Left cardiac atrium (tissue), 4 donors: ENCODE measurements around the gene HMGXB4. TPM values are rescaled to one million over a fixed set of nuclear protein-coding genes. Genes with fewer than 3 reads are reported as not detected.
A peak's percentile ranks its signal among the peaks of the same experiment; 100 is the strongest.

Experiments used
- ATAC-seq, 2 donors: fragments of 200-7000 bp; cut with Tn5 transposase; one replicate each; pipeline ENCODE4 v1.9.1; 2020; ENCODE audit warnings: mild to moderate bottlenecking in 2 of 2, moderate library complexity in 2 of 2
- DNase-seq: peaks from one replicate; pipeline ENCODE4 v3.0.0-alpha.2; 2020
- intact Hi-C, 2 donors: fragments of 100-400 bp; cut with DNase I; formaldehyde crosslinking; loops; one replicate each; pipeline versions ENCODE4 v1.14.1 to v1.15.1; 2022 to 2023
- total RNA-seq, 2 donors: library from RNA; stranded (reverse); fragmentation: NEBNext Ultra II Directional; extraction: Animal tissue kit (Norgen Biotek cat#: 25700); gene quantifications; one replicate each; pipeline ENCODE4 v1.2.1, GENCODE V29; 2021
- donor health status: DM: no; HTN: yes; CAD: no.
- donor health status: DM: no; HTN: yes; CAD: no; lungs with severe emphysema.
- donor health status: DM: yes; HTN: yes; CAD: no.
- donor health status: Dilated cardiomyopathy.

The HMGXB4 gene
- total RNA-seq, 2 donors from 2014 or later: 8.8 to 10.3 TPM

DNA sequence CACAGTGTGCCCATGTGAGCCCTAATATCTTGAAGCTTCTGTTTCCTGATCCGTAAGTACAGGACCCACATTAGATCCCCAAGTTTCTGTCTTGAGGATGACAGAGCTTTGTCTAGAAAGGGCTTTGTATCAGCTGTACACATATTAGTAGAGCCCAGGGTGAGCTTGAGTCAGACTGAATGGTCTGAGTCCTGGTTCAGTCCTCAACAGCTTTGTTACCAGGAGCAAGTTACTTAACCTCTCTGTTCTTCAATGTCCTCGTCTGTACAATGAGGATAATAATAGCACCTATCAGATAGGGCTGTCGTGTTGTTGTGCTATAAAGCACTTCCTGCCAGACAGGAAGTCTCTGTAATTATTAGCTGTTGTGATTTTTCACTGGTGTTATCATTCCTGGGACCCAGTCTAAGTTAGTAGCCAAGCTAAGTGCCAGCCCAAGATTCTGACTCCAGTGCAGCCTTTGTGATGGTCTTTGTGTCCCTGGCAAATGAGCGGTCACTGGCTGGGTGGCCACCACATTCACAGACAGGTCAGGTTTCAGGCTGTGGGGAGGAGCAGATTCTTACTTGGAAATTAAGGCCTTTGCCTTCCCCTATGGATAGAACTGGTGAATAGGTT lies 49.2 kb downstream of the HMGXB4 start:
- DNase-seq (no peak), ATAC-seq (no peak)
- intact Hi-C loops: no loop called here

DNA sequence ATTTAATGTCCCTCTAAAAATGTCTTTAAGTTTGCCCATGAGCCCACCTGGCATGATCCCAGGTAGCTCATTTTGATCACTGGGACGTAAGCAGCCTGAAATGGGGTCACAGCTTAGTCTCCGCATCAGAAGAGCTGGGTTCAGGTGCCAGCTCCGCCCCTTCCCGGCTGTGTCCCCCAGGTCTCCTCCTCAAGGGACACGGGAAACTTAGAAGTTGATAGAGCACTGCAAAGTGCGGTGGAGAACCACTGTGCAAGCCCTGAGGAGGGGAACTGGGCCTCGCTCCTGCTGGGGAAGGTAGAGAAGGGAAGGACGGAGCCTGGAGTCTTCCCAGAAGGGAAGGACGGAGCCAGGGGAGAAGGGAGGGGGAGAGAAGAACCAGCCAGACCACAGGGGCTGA lies 50.1 kb downstream of the HMGXB4 start:
- intact Hi-C loops: no loop called here

DNA sequence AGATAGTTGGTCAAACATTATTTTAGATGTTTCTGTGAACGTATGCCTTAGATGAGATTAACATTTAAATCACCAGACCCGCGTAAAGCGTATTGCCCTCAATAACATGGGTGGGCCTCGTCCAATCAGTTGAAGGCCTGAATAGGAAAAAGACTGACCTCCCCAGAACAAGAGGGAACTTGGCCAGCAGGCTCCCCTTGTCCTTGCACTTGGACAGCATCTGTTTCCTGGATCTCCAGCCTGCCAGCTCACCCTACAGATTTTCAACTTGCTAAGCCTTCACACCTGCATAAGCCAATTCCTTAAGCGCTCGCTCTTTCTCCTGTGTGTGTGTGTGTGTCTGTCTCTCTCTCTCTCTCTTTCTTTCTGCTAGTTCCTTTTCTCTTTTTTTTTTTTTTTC lies 50.6 kb downstream of the HMGXB4 start:
- ATAC-seq (no peak), DNase-seq (no peak)

More for the DNA sequence above, 50.1 kb downstream of the HMGXB4 start:
- ATAC-seq (no peak), DNase-seq (no peak)

DNA sequence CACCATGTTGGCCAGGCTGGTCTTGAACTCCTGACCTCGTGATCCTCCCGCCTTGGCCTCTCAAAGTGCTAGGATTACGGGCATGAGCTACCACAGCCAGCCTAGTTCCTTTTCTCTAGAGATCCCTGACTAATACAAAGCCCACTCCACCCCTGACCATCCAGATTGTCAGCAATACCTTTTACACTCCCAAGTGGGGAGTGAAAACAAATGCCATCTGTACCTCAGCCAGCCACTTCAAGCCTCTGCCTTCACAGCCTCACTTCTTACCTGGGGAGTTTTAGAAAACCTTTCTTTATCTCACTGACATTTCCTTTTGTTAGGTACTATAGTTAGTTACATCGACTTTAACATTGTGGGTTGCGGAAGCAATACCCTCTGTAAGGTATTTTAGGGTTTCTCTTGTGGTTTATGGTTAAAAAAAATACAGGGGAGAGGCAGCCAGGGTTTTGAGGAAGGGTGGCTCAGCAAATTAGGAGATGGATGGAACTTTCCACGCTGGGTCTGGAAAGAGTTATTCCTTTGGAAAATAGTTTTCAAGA lies 51.3 kb downstream of the HMGXB4 start:
- no peak for ATAC-seq
- intact Hi-C loops: no loop called here
- DNase-seq: no peak

More for the DNA sequence above, 50.6 kb downstream of the HMGXB4 start:
- intact Hi-C loops: no loop called here

DNA sequence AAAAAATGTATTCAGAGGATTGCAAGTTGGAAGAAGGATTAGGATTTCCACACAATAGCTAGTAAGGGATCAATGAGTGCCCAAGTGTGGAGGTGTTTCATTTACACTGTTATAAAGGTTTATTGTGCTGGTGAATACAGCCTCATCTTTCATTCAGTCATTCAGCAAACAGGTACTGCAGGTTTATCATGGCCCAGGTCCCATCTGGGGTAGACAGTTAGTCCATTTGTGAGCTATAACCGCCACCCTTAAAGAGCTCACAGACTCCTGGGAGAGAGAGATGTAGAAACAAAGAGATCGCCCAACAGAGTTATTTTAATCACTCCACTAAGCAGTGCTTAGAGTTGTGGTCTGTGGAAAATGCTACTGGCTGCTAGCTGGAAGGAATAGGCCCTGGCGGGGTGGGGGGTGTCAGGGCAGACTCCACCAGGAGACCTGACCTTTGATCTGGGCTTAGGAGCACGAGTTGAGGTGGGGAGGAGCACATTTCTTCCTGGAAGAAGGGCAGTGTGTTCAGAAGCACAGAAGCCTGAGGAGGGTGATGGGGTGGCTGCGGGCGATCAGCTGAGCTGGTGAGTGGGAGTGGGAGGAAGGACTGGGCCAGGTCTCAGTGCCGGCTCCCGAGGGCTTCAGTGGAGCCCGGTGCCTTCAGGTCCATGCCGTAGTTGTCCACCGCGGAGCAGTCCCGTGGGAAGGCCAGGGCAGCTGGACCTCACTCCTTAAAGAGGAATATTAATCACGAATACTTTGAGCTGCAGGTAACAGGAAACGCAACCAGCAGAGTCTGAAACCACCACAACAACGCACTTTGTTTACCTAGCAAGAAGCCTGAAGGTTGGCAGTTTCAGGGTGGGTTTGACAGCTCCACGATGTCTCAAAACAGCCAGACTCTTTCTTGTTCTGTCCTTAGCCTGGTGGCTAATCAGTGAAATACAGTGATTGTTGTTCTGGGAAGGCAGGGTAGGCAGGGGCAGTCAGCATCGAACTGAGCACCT lies 53.6 kb downstream of the HMGXB4 start:
- no peak for ATAC-seq
- no peak for DNase-seq
- intact Hi-C loops: no loop called here

DNA sequence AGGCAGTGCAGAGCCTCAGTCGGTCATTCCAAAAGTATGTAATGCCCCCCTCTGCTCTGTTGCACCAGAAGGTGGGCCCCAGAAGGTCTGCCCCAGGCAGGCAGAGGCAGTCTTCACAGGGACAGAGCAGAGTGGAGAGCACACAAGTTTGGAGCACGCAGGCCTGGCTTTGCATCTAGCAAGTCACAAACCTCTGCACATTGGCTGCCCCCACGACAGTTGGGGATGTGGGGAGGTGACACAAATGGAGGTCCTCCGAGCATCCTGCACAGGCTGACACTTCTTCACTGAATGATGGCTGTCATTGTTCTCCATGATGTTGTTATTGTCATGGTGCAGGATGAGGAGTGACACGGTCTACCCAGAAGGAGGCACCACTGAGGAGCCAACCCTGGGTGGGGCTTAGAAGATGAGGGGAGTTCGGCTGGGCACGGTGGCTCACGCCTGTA lies 54.3 kb downstream of the HMGXB4 start:
- DNase-seq (no peak), ATAC-seq (no peak)
- intact Hi-C loops: no loop called here

DNA sequence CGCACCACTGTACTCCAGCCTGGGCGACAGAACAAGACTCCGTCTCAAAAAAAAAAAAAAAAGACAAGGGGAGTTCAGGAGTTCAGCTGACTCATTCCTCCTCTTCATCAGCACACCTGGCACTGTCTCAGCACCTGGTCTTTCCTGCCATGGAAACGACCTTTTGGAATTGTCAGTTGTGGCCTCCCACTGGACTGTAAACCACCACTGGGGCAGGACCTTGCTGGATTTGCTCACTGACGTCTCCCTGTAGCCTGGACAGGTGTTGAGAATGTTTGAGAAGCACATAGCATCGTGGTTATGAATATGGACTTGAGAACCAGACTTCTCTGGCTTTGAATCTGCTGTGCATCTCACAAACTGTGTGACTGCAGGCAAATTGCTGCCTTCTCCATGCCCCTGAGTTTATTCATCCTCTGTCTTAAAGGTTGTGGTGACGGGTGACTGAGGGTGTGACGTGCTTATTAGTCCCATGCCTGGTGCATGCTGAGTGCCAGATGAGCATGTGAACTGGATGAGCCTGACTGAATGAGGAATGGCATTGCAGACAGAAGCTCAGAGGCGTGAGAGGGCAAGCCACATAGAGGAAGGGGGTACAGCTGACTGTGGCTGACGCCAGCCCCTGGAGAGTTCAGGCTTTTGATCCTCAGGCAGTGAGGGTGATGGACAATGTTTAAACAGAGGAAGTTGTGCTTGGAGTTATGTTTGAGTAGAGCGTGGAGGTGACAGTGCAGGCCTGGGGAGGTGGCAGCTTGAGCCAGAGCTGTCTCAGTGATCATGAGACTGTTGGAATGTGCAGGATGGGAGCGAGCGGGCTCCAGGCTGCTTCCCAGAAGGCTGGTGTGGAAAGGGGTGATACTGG lies 55.1 kb downstream of the HMGXB4 start:
- ATAC-seq (peak; percentile 20 to 21), DNase-seq (peak; percentile 54)
- intact Hi-C loops: no loop called here

DNA sequence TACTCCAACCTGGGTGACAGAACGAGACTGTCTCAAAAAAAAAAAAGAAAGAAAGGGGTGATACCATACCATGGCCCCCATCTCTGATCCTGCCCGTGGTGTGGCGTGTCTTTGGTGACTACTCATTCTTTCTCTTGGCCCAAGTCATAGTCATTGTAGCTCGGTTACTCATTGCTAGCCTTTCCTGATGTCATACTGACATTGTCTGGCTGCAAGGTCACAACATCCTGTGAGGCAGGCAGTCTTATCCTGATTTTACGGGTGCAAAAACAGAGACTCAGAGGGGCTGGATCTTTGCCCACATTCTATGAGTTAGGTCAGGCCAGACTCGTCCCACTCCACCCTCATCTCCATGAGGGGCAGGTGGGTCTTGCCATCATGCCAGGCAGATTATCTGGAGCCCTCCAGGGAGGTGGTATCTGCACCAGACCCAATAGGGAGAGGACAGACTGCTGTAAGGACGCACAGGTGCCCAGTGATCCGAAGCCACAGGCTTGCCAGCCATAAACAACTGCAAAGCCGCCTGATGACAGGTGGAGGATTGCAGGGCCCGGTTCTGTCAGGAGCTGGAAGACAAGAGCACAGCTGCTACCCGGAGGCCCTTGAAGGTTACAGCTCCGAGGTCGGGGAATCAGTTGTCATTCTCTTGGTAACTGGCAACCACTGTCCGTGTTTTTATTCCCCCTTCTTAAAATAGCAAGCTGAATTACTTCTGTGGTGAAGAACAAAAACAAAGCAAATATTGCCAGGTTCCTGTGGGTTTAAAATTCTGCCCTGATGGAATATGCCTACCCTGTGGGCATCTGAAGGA lies 56.2 kb downstream of the HMGXB4 start:
- DNase-seq (peak; percentile 60), ATAC-seq (peak; percentile 21 to 61)
- intact Hi-C loops: no loop called here

DNA sequence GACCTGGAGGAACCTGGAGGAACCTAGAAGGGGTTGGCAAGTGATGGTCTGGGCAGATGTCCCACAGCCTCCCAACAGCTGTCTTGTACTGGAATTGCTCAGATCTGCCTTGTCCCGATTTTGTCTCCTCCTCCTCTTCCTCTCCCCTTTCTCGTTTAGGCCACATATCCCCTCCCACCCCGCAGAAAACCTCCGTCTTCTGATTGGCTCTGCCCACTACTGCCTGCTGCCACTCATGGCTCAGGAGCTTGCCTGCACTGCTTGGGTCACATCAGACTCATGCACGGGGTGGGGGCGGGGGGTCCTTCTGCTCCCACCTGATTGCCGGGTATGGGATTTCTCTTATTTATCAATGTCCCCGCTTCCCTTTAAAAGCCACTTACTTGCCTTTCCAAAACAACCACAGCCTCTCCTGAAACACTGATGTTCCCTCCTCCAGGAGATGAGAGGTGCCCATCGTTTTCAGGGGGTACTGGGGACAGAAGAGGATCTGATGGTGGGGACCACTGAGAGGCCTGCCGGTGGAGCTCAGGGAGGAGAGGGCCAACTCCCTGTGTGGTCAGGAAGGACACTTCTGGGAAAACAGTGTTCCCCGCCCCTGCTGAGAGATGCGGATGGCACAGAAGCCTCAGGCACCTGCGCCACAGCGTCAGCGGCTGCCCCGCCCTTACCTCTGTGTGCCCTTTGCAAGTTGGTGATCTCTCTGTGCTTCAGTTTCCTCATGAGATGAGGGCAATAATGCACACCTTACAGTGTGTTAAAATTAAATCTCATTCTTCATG lies 57.1 kb downstream of the HMGXB4 start:
- peak; percentile 18 to 23 for ATAC-seq
- DNase-seq: no peak
- intact Hi-C loops: no loop called here

DNA sequence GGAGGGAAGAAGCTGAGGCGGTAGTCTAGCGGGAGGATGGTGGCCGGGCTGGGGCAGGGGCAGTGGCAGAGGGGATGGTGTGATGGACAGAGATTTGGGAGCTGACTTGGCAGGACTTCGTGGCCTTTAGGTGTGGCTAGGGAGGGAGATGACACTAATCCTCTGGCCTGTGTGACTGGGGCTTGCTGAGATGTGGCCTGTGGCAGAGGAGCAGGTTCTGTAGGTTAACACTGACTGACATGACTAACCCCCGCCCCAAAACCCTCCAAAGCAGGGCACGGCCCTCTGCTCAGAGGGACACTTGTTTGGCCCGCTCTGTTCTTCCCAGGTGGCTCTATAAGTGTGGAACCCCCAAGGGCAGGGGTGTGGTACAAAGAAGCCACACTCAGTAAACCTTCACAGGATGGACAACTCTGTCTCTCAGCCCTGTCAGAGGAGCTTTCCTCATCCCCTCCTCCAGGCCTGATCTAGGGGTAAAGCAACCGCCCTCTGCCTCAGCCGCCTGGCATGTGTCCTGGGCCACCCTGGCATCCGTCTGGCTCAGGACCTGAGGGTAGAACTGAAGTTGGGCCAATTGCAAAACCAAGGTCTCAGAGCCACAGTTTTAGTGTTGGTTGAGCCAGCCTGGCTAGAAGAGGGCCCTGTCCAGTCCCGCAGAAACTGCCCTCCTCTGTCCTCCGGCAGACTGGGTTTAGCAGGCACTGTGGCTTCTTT lies 58.0 kb downstream of the HMGXB4 start:
- intact Hi-C loops: no loop called here
- DNase-seq (no peak), ATAC-seq (peak; percentile 9 to 21)

DNA sequence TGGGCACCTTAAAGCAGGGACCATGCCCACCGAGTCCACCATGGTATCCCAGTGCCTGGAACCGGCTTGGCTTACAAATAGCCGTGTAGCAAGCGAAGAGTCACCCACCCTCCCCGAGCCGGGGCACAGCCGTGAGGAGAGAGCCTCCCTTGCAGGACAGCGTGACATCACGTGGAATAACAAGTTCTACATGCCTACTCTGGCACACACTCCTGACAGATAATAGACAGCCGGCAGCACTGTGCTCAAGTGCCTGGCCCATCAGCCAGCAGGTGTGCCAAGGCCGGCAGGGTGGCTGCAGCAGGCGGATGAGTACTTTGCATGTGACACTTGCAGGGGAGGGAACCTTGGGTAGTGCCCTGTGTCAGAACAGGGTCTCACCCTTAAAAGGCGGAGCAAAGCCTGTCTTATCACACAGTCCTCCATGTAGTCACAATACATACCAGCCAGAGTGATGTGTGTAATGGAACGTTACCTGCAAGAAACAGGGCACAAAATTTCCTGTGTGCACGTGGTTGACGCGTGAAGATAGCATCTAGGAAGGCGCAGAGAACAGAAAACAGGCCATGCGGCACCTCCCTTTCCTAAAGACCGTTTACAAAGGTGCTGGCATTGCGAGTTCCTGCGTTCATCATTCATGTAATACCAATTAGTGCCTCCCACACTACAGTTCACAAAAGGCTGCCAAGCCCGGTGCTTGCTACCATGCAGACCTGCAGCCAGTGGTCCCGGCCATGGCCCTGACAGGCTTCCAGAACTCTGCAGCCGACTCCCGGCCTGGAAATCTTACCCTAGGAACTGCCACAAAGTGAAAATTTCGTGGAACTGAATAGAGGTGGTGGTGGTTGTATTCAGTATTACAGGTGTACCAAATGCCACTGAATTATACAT lies 58.8 kb downstream of the HMGXB4 start:
- peak; percentile 72 to 83 for ATAC-seq
- intact Hi-C loops: no loop called here

DNA sequence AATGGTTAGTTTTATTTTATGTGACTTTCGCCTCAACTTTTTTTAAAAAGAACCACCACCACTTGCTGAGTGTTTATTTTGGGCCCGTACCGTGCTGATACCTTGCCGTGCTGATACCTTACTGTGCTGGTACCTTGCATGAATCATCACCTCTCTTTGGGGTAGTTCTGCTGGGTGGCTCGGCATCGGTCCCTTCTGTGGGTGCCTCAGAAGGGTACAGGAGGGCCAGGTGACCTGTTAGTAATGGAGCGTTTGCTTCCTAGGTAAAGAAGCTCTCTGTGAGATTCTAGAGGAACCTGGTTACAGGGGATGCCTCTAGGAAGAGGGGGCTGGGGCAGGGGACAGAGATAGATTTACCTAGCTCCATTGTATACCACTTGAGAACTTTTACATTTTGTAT lies 59.5 kb downstream of the HMGXB4 start:
- intact Hi-C loops: no loop called here

More for the DNA sequence above, 58.8 kb downstream of the HMGXB4 start:
- peak; percentile 72 for DNase-seq

DNA sequence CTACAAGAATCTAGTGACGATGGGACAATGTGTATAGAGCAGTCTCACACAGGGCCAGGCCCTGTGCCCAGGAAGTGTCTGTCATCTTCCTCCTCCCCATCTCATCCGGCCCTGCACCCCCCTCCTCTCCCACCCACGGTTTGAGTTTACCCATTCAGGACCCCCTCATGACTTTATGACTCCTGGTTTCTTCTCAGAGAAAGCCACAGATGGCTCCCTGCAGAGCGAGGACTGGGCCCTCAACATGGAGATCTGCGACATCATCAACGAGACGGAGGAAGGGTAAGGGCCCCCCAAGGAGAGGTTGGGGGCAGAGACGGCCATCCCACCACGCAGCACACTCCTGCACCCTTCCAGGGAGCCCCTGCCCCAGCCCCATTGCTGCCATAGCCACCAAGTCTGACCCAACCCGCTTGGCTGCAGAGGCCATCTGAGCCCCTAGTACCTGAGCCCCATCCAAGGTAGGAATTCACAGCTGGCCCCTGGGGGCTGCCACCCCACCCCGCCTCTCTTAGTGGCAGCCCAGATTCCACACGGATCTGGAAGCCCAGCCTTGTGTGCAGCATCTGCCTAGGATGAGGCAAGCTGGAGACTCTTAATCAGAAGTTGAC lies 60.5 kb downstream of the HMGXB4 start:
- intact Hi-C loops: no loop called here
- DNase-seq (no peak), ATAC-seq (no peak)

More for the DNA sequence above, 59.5 kb downstream of the HMGXB4 start:
- DNase-seq (no peak), ATAC-seq (no peak)

DNA sequence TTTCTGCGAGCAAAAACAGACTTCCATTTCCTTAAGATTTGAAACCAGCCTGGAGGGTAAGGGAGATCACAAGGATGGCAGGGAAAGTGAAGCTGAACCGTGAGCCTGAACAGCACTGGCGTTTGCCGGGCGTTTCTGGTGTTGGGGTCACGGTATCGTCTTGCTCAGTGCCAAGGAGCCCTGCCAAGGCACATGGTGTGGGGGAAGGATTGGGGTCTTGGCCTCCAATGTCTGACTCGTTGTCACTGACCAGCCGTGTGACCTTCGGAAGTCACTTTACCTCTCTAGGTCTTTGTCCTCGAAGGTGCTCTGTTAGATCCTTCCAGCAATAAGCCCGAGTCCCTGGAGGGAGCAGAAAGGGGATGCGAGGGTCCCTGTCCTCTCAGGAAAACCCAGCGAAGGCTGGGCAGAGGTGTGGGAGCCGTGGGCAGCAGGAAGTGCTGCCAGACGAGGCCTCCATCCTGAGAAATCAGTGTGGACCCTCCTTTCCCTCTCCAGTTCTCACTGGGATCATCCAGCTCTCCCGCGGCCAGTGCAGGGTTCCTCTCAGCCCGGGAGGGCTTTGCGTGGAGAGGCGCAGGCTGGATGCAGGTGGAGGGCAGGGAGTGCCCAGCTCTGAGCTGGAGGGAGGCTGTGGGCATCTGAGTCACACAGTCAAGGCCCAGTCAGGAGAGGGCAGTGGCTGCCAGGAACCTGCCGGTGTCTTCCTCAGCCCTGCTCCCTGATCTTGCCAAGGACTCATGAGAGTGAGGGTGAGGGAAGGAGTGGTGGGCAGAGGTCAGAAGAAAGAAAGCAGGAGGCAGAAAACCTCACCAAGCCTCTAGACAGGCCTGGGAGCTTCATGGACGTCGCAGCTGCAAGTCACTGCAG lies 61.3 kb downstream of the HMGXB4 start:
- ATAC-seq (peak in 1 of 2 donors; percentile 5), DNase-seq (no peak)
- intact Hi-C loops: no loop called here
